Stimulated activated CD8-positive, alpha-beta memory T cell treated with anti-CD3 and anti-CD28 coated beads, Interleukin-4, amount 100 ng/mL, for 1 hour (primary cell): ENCODE data around the gene PSG5.
"Not testable (repeated sequence)": the region's sequence is repeated elsewhere in the genome, so short reads cannot be mapped to it uniquely, and the experiment has no call there.

ENCODE experiments used
- DNase-seq, 2 donors: peaks; one replicate each; pipeline ENCODE4 v3.0.0-alpha.2; 2020; ENCODE audit warnings: low read depth in 2 of 2, low spot score in 1 of 2

The PSG5 gene

GRCh38 chr19:43186311-43186935 is at the start of gene PSG5:
TSS of gene PSG5 (minus strand) at chr19:43186536. CDS start at chr19:43186405, 131 bp downstream.
- not testable (repeated sequence) for DNase-seq

DNA sequence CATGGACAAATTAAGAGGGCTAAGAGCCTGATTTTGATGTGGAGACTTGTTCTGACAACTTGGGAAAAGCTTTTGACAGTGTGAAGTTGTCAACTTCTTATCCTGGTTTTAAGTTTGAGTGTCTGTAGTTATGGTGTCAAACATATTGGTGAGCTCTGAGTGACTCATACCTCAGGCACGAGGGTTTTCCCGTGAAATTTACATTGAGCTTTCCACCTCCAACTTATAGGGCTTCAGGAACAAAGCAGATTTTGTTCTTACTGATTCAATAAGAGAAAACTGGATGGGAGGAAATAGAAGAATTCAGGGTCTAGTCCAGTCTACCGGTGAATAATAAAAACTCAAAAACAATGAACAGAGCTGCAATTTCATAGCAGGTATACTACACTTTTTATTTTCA is 49.4 kb upstream of the PSG5 start:
- DNase-seq = not testable (repeated sequence)

DNA sequence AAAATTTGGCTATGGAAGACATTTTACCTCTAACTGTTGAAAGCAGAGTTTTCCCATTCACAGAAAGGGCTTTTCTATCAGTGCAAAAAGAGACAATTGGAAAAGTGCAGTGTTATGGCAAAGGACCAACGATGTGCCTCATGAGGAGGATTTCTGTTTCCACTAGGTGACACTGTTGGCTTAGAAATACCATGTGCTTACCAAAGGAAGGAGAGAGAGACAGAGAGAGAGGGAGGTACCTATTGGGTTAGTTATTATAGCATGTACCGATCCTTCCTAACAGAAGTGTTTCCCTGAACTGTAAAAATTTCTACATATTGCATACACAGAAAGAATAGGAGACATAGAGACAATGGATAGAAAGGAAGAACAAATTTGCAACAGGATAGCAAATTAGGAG is 43.0 kb upstream of the PSG5 start:
- DNase-seq = no peak

DNA sequence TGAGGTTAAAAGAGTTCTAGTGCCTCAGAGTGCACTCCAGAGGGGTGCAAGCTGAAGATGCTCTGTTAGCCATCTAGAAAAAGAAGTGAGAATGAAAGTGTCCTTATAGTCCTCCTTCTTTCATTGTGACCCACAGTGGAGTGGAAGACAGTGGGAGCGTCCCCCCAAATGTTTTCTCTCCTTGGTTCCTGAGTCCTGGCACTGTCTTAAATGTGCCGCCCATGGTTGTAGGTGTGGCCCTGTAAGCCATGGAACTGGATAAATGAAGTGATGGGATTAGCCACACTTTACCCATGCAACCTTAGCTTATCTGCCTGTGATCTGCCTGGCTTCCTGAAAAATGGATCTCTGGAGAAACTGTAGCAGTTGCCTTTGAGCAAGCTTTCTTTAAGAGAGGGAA is 42.4 kb upstream of the PSG5 start:
- DNase-seq = not testable (repeated sequence)

GRCh38 chr19:43226986-43227385 is 40.6 kb upstream of the PSG5 start:
- DNase-seq = not testable (repeated sequence)

DNA sequence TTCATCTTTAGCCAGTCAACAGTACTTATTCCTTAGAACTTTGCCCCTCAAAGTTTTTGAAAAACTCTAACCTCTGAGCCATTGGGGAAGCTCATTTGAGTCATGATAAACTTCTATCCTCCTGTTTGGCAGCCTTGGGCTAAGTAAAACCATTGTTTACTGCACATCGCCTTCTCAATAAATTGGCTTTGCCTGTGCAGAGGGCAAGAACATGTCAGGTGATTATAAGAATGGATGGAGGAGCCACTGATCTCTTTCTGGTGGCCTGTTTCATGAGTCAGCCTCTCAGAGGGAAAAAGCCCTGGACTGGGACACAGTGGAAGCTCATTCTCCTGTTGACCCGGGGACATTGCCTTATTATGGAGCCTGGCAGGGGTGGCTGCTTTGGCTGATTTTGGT is 38.5 kb upstream of the PSG5 start:
- no peak for DNase-seq

DNA sequence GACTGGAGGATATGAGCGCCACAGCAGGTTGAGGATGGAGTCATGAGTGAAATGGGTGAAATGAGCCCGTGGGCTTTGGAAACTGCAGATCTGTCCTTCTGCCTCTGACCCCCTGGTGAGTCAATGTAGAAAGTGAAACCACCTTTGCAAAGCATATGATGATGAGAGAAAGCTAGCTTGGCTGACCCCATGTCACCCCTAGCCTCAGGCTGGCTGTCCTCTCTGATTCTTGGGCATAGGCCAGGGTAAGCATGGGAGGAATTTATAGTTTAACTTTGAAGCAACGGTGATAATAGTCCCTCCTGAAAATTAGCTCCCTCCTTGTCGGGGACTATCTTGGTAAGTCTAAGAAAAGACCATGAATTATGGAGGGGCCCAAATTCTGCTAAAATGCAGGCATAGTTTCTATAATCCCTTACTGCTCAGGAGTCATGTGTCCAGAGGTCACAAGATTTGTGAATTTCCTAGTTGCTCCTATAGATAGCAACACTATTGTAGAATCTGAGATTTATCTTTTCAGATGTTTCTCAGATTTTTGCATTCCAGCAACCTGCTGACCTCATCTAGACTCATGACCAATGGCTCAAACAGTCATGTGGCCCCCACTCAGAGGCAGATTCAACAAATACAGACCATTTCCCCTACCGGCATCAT is 38.0 kb upstream of the PSG5 start:
- DNase-seq = not testable (repeated sequence)

DNA sequence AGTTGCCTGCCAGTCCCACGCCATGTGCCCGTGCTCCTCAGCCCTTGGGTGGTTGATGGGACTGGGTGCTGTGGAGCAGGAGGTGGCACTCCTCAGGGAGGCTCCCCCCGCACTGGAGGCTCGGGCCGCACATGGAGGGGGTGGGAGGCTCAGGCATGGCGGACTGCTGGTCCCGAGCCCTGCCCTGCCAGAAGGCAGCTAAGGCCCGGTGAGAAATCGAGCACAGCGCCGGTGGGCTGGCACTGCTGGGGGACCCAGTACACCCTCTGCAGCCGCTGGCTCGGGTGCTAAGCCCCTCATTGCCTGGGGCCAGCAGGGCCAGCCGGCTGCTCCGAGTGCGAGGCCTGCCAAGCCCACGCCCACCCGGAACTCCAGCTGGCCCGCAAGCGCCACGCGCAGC is 35.6 kb upstream of the PSG5 start:
- DNase-seq = not testable (repeated sequence)

DNA sequence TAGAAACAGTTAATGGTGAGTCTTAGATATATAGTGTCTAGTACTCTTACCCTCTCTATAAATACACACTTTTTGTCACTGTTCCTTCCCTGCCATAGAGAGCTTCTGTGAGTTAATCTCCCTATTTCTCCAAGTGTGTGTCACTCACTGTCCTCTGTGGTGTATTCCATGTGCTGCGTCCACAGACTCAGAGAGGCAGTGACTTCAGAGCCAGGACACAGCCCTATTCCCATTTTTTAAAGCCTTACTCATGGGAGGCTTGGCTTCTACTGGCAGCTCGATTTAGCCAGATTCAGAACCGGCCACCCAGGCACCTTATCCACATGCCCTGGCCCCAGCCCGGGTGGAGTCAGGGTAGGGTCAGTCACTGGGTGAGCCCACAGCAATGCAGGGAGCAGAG is 32.8 kb upstream of the PSG5 start:
- DNase-seq = not testable (repeated sequence)

- not testable (repeated sequence) for DNase-seq
Measured at GRCh38 chr19:43215881-43216280, 29.5 kb upstream of the PSG5 start.

DNA sequence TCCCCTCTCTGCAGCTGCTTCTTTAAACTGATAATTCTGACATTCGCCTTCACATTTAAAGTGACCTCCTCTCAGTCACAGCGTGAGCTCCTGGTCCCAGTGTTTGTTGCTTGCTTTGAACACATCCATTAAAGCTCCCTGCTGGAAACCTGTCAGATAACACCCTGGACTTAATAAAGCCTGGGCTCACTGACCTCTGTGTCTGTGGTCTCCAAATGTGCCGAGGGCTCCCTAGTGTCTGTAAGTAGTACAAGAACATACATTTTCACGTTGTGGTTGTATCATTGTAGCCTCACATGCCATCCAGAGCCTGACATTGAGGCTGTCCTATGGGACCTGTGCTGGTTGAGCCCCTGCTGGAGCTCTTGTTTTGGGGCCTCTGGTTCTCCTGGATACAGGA is 21.7 kb upstream of the PSG5 start:
- DNase-seq = no peak

- DNase-seq = not testable (repeated sequence)
Measured at GRCh38 chr19:43207174-43207573, 20.8 kb upstream of the PSG5 start.

DNA sequence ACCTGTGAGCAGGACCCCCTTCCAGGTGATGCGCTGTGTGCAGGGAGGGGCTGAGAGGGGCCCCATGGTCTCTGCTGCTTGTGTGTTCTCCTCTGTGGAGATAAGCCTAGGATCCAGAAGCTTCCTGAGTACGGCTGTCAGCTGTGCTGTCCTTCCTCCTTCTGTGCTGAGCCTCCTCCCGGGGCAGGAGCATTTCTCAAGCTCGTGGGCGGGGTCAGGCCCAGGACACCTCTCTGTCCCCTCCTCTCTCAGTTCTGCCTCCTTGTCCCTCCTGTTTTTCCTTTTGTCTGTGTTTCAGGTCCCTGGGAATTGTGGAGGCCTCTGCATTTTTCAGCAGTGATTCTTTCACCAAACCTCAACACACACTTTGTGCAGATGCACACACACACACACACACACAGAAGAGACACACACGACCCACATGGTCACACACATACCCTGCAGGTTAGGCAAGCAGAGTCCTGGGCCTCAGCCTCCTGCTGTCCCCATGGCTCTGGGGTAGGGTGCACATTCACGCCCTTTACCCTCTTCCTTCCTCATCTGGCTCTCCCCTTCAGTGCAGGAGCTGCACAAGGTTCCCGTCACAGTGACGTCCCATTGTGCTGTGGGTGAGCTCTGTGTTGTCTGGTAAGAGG is 19.3 kb upstream of the PSG5 start, which contains the start of gene PSG4:
Gene PSG4, minus strand, starts transcription at position 168 of the 635 bp plus-strand sequence. Its CDS starts 102 bp downstream, at position 66.
- not testable (repeated sequence) for DNase-seq

DNA sequence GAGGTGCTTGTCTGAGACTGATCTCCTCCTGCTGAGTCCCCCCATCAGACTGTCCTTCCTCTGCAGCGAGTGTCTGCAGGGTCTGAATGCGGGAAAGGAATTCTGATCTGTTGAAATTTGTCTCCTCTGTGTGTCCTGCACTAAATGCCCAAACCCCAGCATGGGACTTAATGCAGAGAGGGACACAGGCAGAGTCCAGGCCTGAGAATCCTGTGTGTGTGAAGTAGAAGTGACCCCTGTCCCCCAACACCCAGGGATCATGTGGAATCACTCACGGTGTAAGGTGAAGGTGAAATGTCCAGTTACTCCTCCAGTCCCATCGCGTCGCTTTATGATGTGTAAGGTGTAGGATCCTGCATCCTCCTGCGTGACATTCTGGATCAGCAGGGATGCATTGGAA is 17.3 kb upstream of the PSG5 start:
- not testable (repeated sequence) for DNase-seq

DNA sequence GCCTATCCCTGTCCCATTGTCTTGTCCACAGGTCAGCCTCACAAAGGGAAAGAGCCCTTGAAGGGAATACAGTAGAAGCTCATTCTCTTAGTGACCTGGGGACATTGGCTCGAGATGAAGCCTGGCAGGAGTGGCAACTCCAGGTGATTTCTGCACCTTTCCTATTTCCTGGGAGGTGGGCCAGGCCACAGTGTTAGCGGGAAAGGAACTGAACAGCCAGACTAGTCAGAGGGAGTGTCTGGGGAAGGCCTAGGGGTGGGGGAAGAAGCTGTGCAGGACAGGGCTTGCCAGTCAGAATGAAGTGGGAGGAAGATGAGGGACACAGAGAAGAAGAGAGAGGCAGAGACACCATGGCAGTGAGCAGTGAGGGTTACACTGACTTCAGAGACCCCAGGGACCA is 15.6 kb upstream of the PSG5 start:
- DNase-seq = not testable (repeated sequence)

GRCh38 chr19:43201337-43201801 is 15.0 kb upstream of the PSG5 start:
- not testable (repeated sequence) for DNase-seq

DNA sequence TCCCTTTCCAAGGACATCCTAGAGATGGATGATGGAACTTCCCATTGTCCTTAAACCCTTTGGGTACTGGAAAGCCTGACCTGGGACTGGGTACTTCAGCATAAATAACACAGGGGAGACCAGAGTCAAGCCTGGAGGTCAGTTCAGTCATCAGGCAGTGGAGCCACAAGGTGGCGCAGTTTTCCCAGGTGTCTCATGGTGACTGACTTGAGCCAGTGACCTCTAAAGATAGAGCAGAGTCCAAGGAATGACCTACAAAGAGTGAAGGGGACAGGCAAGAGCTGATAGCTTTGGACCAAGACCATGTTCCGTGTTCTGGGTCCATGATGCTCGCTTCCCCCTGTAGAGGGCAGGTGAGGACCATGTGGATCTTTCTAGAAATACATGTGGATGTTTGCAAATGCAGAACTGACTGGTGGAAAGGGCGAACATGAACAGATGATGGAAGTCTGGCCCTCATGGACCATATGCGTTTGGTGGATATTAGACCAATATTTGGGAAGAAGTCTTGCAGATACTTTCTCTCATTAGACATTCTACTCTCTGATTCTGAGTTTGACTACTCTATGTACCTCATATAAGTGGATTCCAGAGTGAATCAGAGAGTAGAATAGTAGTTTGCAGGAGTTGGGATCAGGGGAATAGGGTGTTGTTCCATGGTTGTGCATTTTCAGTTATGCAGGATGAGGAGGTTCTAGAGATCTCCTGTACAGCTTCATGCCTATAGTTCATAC is 12.5 kb upstream of the PSG5 start:
- DNase-seq = not testable (repeated sequence)

GRCh38 chr19:43197666-43198397 is 11.5 kb upstream of the PSG5 start:
- not testable (repeated sequence) for DNase-seq

DNA sequence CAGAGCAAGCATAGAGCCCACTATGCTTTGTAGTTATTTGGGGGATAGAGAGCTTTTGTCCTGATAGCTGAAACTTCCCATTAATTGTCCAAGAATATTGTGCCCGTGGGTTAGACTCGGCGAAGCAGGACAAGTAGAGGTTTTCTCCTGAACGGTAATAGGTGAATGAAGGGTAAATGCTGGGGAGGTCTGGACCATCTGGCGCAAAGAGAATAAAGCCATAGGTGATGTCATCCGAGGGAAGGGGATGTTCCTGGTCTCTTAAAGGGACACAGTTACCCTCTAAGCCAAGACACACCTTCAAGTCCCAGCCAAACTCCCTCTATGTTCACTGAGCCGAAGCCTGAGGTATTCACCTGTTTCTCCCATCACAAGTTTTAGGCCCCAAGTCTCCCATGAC is 8.1 kb upstream of the PSG5 start:
- DNase-seq = not testable (repeated sequence)

- DNase-seq = not testable (repeated sequence)
Measured at GRCh38 chr19:43192381-43193155, 6.2 kb upstream of the PSG5 start.
